ENCODE data around the gene TBX4.
"Not testable (repeated sequence)": the region's sequence is repeated elsewhere in the genome, so short reads cannot be mapped to it uniquely, and the experiment has no call there.

TBX4 gene

DNA sequence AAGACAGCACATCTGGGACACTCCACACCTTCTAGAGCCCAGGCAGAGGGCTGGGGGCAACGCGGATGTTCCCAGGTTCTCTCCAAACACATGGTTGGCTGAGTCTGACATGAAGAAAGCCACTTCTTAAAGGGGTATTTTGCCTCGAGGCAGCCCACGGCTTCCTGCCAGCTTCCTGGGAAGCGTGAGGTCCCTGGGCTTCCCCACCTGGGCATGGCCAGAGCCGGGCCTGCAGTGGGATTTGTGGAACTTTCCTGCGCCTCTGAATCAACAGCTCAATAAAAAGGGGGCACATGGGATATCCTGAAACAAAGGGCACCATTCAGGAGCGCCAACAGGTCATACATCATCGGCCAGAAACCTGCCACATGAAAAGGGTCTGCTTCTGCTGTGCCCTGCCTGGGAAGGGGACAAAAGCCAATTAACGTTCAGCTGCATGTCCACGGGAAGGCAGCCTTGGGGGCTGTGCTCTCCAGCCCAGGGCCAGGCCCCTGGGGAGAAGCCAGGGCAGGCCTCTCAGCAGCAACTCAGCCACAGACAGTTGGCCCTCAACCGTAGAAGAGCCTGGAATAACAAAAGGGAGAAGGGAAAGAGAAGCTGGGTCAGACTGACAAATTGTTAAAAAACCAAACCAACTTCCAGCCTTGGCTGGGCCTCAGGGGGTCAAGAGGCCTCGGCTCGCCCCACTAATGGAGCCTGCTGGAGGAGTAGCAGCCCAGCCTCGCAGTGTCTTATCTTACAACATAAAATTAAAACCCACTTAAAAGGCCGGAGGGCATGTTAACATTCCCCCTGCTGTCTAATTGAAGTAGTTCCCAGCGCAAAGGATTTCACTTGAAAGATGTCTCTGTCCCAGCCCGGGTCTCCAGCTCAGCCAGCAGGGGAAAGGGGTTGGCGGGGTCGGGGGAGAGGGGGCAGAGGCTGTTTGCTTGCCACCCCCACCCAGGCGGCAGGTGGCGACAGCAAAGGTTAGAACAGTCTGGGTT, 34.2 kb downstream of the TBX4 start:
- no peak for DNase-seq

DNA sequence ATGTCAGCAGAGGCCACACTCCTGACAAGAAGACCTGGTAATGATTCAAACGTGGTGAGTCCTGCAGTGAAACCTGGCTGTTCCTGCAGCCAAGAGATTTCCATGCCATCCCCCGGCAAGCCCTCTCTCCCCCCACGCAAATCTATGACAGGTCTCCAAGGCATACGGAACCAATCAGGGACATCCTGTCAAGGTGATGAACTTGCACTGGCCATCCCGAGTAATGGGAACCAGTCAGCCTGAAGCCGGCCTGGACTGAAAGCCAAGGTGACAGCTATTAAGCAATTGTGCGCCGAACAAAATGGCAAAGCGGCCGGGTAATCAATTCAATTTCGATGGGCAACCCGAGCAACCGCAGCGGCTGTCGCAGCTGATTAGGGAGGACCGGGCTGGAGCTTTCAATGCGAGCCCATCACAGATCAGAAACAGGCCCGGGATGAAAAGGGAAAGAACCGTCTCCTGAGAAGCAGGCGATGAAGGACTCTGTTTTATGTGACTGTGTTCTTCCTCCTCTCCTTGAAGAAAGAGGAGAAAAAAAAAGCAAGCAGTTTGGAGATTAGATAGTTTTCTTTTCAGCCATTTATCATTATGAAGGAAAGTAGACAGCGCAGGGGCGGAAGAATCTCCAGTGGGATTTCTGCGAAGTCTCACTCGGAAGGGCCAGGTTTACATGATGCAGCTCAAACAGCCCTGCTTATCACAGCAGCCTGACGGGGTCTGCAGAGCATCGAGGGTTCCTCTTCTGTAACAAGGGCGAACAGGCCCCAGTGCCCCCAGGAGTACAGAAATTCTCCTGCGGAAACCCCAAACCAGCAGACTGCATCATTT, 35.2 kb downstream of the TBX4 start:
- no peak for DNase-seq

DNA sequence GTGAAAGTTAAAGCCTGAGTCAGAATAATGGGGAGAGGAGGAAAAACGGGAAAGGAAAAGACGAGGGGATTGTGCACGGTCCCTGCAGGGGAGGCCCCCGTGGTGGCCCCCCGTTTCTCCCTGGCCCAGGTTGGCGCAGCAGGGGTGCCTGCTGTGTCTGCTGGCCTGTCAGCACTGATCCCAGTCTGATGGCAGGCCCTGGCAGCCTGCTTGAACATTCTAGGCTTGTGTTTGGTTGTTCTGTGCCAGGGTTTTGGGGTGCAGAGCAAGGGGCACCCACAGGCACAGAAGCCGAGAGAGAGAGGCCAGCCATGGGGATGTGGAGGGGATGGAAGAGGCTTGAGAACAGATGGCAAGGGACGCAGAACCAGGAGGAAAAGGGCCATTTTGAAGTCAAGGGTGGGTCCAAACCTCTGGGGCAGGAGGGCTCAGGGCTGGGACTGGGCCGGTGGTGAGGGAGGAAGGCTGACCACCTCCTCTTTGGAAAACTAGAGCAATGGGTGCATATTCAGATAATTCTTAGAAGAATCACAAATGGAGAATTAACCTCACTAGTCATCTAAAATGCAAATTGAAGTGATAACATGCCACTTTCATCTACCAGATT, 35.9 kb downstream of the TBX4 start:
- no peak for DNase-seq

DNA sequence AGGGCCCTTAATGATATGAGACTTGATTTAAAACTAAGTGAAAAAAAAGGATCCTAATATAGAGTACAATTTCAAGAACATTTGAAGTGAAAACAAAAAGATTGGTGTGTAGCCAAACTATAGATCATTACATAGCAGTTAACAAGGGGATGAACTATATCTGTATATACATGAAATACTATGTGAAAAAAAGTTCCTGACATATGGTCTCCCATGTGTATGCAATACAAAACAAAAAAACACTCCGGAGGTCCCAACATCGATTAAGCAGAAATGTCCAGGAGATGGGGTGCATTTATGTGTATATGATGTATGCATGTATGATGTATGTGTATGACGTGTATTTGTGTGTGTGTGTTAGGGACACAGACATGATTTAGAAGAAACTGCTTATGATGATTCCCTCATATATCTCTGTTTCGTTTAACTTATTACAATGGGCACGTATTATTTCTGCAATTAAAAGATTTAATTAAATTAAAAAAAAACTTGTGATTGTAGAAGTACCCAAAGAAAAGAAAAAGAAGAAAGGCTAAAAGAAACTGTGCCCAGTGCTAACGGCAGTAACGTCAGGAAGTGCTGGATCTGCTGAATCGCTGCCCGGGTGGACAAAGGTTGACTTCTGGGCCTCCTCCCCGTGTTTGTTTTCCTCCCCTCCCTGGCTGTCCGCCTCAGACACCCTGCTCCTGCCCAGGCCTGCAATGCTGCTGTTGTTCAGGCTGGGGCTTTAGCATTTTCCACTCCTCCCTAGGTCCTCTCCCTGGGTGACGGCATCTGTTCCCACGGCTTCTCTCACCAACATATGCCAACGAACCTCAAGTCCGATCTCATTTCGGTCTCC, 36.9 kb downstream of the TBX4 start:
- no peak for DNase-seq

DNA sequence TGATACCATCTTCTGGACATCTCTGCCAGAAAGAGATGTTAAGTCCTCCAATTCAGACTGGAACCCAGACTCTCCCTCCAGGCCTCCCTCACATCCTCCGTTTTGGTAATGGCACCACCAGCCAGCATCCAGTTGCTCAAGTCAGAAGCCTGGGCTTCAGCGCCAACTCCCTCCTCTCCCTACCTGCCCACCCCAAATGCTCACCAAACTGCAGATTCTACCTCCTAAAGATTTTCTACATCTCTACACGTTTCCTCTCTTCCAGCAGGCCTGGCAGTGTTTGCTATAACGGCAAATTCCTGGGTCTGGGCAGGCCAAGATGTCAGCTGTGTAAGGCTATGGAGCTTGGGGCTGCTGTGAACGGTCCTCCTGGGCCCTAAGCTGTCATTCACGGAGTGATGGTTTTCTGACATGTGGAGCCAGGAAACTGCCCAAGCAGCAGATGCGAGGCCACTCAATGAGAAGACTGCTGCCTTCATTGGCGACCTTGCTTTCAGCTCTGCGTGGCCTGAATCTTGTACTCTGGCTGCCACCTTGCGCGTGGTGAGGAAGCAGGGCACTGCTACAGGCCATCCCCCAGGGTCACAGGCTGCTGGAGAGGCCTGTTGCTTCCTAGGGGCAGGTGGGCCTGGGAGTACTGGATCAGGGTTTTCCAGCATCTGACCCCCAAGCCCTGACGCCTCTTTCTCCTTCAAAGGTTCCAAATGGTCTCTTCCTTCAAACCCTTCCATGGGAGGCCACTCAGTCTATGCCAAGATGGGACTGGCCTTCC, 37.7 kb downstream of the TBX4 start:
- no peak for DNase-seq

DNA sequence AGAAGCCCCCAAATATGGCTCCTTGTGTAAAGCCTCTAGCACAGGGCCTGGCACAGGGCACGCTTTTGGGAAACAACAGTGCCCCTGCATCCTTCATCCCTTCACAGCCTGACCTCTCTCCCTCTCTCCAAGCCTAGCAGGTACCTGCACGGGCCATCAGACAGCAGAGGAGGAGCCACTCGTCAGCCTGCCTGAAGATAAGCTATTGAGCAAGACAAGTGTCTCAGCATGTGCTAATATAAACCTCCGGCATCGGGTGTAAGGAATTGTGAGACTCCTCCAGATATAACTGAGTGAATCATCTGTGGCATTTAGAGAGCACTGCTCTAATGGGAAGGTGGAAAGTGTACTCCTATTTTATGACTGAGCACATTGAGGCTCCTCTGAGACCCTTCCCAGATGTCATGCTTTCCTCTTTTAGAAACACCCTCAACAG, 38.3 kb downstream of the TBX4 start:
- DNase-seq: no peak

DNA sequence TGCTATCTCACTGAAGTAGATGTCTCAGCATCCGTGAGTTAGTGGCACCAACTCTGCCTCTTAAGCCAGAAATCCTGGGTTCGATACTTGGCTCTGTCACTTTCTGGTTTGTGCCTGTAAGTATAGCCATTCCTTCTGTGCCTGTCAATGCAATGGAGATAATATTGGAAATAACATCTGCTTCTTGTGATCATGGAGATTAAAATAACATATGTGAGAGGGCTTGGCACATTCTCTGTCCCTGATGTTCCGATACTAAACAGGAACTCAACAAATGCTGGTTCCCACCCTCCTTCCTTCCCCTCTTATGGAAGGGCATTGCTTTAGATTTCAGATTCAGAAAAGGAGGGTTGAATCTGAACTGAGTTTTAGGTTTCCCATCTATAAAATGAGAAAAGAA, 39.8 kb downstream of the TBX4 start:
- no peak for DNase-seq

DNA sequence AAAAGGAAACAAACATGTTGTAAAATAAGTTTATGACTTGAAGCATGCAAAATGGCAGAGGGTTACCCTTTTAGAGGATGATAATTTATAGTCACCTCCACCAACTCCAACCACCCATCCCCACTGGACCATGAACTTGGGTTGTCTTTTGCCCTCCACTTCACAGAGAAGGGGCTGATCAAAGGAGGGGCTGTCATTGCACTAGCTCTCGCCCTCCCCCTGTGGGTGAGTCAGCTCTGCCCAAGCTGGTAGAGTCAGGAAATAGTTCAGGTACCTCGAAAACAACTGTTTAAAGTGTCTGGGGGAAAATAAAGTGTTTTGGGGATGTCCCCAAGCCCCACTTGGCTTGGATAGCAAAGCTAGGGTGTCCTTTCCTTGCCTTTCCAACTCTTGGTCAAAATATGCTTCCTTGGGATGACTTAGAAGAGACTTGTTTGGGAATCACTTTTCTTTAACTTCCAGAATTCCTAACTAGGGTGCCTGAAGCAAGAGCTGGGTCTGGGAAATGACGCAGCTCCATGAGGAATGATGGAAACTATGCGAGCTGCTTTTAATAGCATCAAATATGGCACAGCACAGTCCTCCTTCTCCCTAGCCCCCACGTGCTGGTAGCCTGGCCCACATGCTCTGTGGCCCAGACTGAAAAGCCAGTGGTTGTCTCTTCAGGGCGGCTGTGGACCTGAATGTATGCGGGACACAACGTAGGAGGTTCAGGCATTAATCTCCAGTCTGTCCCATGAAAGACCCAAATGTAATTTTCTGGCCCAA, 40.7 kb downstream of the TBX4 start:
- no peak for DNase-seq

DNA sequence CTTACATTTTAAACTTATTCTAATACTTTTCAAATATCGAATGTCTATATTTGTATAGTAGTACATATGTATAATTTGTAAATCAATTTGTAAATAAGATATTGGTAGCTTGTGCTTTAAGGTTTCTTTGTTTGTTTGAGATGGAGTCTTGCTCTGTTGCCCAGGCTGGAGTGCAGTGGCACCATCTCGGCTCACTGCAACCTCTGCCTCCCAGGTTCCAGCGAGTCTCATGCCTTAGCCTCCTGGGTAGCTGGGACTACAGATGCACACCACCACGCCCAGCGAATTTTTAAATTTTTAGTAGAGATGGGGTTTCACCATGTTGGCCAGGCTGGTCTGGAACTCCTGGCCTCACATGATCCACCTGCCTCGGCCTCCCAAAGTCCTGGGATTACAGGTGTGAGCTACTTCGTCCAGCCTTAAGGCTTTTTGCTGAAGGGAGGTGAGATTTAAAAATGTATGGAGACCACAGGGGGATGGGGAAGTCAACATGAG, 41.7 kb downstream of the TBX4 start:
- DNase-seq: not testable (repeated sequence)

DNA sequence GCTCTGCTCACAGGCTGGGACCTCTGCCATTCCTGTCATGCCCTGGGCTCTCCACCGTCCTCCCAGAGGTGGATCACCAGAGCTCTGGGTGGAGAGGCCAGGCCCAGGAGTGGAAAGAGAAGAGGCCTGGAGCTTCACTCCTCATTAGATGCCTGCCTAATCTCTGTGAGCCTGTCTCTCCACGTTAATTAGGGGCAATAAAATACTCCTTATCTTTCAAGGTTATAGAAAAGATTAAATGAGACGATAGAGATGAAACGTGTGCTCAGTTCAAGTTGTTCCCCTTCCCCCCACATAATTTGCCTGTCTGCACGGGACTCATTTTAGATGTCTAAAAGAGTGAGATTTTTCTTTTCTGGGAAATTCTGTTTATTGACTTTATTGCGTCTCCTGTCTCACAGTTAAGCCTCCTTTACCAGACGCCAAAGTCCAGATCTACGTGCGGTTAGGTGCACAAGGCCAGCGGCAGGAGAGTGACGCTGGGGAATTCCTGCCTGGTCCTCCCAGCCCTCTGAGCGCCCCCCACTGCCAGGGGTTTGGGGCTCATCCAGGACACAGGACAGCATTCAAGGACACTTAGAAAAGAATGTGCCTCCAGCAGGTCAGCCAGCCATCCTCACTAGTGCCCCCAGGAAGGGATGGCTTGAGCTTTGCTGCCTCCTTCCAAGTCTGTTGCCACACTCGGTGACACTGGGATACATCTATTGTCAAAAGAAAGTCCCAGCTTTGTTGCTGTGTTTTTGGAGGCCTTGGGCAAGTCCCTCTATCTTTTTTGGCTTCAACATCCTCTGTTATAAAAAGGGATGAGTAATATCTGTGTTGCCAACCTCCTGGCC, 42.3 kb downstream of the TBX4 start:
- no peak for DNase-seq

DNA sequence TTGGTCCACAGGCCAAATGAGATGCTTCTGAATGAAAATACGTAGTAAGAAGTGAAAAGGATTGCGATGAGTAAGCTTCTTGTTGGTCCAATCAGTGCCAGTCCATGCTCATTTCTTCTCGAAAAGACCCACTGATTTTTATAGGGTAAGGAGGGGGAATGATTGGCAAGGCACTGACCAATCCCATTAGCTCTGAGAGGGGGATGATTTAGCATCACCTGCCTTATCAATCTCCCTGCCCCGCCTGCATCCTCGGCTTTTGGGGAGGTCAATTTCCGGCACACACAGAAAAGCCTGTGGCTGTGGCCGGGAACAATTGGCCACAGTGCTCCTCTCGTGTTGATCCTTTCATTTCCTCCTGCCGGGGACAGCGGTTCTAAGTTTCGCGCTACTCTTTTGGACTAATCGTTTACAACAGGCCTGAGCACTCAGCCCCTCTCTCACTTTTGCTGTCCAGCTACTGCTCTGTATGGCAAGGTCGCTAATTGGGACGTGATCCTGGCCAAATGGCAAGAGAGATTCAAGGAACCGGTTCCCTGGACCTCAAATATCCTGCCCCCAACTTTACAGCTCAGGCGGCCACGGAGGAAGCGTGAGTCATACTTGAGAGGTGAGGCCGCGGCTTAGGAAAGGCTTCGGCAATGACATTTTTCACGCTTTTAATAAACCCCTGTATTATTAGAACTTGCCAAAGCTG, 43.1 kb downstream of the TBX4 start:
- DNase-seq: no peak

DNA sequence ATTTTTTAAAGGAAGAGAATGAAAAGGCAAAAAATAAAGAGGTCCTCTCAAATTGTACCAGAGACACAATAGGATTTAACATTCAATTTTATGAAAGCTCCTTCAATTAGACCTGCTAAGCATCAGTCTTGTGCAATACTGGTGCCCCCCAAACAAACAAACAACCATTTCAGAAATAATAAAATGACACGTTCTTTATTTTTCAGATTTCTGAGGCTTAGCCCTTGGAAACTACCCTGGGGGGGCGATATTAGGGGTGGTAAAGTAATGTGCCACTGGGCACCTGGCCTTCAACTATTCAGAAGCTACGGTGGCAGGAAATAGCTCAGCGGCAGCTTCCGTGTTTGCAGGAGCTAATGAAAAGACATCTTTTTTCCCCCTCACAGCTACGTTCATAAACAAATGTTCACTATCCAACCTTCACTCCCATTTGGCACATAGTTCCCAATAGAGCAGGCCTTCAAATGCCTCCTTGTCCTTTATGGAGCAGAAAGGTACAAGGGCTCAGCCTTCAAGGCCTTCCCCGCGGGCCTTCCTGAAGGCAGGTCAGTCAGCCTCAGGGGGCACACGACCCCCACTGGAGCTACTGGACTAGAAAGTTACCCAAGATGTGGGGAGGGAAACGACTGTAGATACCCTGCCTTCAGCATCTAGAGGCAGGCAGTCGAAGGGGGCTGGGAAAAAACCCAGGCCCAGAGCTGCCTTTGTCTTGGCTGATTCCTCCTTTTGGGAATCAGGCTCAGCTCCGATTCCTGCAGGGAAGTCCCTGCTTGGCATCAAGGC, 44.1 kb downstream of the TBX4 start:
- DNase-seq: no peak

DNA sequence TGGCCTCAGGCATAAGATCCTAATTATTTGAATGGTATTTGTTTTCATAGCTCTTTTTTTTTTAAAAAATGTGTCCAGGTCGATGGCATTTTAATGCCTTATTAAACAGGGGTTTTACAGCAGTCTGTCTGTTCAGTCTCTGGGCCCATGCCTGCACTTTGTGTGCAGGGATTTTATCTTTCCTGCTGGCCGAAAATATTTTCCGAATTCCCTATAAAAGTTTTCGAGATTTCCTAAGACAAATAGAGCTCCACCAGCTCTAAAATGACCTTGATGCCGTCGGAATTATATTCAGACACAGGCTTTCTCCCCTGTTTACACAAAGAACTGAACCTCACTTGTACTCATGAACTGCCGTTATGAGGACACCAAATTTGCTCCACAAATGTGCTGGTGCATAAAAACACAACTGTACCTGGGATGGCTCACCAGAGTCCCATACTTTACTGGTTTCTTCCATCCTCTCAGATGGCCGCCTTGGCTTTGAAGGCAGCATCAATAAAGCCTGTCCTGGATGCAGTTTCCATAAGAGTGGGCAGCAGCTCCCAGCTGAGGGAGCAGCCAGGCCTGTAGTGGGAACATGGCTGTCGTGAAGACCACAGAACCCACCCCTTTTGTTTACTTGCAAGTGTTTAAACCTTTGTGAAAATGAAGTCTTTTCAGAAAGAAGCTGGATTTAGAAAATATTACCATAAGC, 44.9 kb downstream of the TBX4 start:
- no peak for DNase-seq

DNA sequence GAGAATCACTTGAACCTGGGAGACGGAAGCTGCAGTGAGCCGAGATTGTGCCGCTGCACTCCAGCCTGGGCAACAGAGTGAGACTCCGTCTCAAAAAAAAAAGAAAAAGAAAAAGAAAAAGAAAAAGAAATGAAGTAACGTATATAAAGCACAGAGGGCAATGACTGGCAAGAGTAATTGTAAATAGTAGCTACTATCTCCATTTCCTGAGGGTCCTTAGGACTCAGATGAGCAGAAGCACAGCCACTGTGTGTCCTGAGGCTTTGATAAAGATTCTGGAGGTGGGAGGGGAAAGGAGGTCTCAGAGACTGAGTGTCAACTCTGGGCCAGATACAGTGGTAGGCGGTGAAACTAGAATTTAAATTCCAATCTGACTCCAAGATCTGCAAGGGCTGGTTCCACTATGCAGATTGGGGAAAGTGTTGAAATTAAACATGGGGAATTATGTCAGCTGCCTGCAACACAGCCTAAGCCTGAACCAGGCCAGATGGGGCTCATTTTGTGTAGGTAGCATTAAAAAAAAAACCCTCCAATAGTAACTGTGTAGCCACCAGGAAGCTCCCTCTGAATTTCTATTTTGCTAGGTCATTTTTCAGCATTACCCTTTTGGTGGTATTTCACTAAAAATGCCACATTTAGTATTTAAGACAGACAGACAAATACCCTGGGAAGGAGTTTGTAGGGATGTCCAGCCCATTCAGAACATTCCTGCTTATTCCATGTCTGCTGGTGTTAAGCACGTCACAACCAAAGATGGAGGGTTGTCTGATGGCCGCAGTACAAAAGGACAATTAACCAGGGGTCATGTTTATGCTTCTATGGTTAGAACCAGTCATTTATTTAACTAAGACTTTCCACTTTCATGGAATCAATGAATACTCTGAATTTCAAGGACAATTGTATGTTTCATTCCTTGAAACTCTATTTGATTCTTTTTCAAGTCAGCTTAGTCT, 46.1 kb downstream of the TBX4 start:
- DNase-seq: no peak

DNA sequence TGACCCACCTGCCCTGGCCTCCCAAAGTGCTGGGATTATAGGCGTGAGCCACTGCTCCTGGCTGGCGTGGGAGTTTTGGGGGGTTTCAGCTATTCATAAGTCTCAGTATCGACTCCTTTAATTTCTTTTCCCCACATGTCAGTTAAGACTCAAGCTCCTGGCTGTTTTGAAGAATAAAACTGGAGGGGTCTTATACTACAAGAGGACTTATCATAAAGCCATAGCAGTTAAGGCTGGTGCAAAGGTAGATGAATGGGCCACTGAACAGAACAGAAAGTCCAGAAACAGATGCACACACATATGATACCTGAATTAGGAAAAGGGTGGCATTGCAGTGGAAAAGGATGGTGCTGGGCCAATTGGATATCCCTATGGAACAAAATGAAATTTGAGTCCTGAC, 47.4 kb downstream of the TBX4 start:
- DNase-seq: no peak

DNA sequence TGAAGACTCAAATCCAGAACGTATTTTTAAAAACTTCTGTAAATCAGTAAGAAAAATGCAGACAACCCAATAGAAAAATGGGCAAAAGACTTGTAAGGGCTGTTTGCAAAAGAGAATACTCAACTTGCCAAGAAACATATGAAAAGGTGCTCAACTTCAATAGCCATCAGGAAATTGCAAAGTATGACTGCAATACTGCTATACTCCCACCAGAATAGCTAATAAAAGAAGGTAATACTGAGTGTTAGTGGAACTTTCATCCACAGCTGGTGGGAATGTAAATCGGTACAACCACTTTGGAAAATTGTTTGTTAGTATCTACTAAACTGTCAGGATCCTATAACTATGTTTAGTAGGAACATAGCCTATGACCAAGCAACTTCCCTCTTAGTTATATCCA, 48.1 kb downstream of the TBX4 start:
- DNase-seq: no peak
